H1 (cell line): Measurements from ENCODE around the gene RMC1. TPM values are rescaled to one million over a fixed set of nuclear protein-coding genes. Genes with fewer than 3 reads are reported as not detected.

Source experiments
- CTCF ChIA-PET: fragments of 300-600 bp; sonication (Branson Sonifier 250); formaldehyde crosslinking; loops from one replicate; lab custom pipeline; 2021; ENCODE audit not compliant: partially characterized antibody; lab: Charles Lee
- POLR2A ChIA-PET: fragments of 300-600 bp; sonication (Branson Sonifier 250); formaldehyde crosslinking; loops from one replicate; lab custom pipeline; 2021; ENCODE audit warnings: inconsistent platforms; ENCODE audit not compliant: partially characterized antibody; lab: Charles Lee
- DNase-seq, 2 experiments: peaks; one replicate each; pipeline versions ENCODE4 v3.0.0 to v3.0.0-alpha.2; 2010 to 2022; ENCODE audit warnings: low spot score in 2 of 2, low read depth in 1 of 2, mixed read lengths in 1 of 2
- FAIRE-seq: peaks from 2 replicates; lab custom pipeline; 2011; peaks lifted over from hg19 to GRCh38; lab: Jason Lieb, UNC
- H2AFZ ChIP-seq: 2 replicates; pipeline ENCODE4 v1.8.1; 2012; ENCODE audit warnings: low read length, inconsistent platforms
- H2AK5ac ChIP-seq: 2 replicates; pipeline ENCODE4 v1.6.1; 2013; ENCODE audit warnings: low read depth, low read length
- H2BK120ac ChIP-seq: replicated peaks from 2 replicates; pipeline ENCODE3; 2013; ENCODE audit warnings: low read depth, low read length, inconsistent platforms
- H2BK12ac ChIP-seq: 2 replicates; pipeline ENCODE4 v1.6.1; 2013; ENCODE audit warnings: low read depth, low read length
- H2BK15ac ChIP-seq: 2 replicates; pipeline ENCODE4 v1.6.1; 2013; ENCODE audit warnings: low read length
- H2BK20ac ChIP-seq: 2 replicates; pipeline ENCODE4 v1.6.1; 2013; ENCODE audit warnings: low read length
- H2BK5ac ChIP-seq: 2 replicates; pipeline ENCODE4 v1.6.1; 2013; ENCODE audit warnings: low read depth, low read length
- H3K14ac ChIP-seq: 2 replicates; pipeline ENCODE4 v1.6.1; 2013; ENCODE audit warnings: inconsistent platforms; ENCODE audit not compliant: insufficient read length
- H3K18ac ChIP-seq: 2 replicates; pipeline ENCODE4 v1.6.1; 2013; ENCODE audit warnings: low read length; ENCODE audit errors: extremely low read depth
- H3K23ac ChIP-seq: 2 replicates; pipeline ENCODE4 v1.6.1; 2013; ENCODE audit warnings: inconsistent platforms; ENCODE audit not compliant: insufficient read length
- H3K23me2 ChIP-seq: 2 replicates; pipeline ENCODE4 v1.6.1; 2013; ENCODE audit warnings: low read depth, low read length
- H3K27ac ChIP-seq: 2 replicates; pipeline ENCODE4 v1.6.1; 2011; ENCODE audit warnings: low read depth, low read length, inconsistent platforms
- H3K27me3 ChIP-seq, 4 experiments: replicated peaks in 1 of 4; 1 replicate in 1 of 4; 2 replicates in 3 of 4; pipeline versions ENCODE4 v1.6.1 to v1.8.1; 2011 to 2013; ENCODE audit warnings: low read length in 3 of 4, mild to moderate bottlenecking in 3 of 4, inconsistent platforms in 2 of 4, mixed read lengths in 2 of 4, moderate library complexity in 1 of 4; ENCODE audit not compliant: control insufficient read depth in 3 of 4, insufficient read depth in 3 of 4; ENCODE audit errors: extremely low read depth in 1 of 4
- H3K36me3 ChIP-seq, 4 experiments: 2 replicates each; pipeline versions ENCODE4 v1.6.1 to v1.8.1; 2011 to 2013; ENCODE audit warnings: mild to moderate bottlenecking in 4 of 4, low read length in 3 of 4, moderate library complexity in 2 of 4, control low read depth in 1 of 4, inconsistent platforms in 1 of 4; ENCODE audit not compliant: insufficient read depth in 4 of 4, control insufficient read depth in 2 of 4
- H3K4ac ChIP-seq: replicated peaks from 2 replicates; pipeline ENCODE3; 2013; ENCODE audit warnings: low read length, low read depth, mixed read lengths, inconsistent platforms; ENCODE audit not compliant: insufficient read length
- H3K4me1 ChIP-seq, 4 experiments: replicated peaks in 1 of 4; 1 replicate in 1 of 4; 2 replicates in 3 of 4; pipeline versions ENCODE4 v1.6.1 to v1.8.1; 2011 to 2013; ENCODE audit warnings: low read length in 3 of 4, inconsistent platforms in 2 of 4, mixed read lengths in 1 of 4; ENCODE audit not compliant: insufficient read depth in 4 of 4, control insufficient read depth in 3 of 4
- H3K4me2 ChIP-seq, 2 experiments: 2 replicates each; pipeline versions ENCODE4 v1.6.1 to v1.8.1; 2011 to 2013; ENCODE audit warnings: low read depth in 2 of 2, low read length in 2 of 2, control low read depth in 1 of 2, inconsistent platforms in 1 of 2, mild to moderate bottlenecking in 1 of 2; ENCODE audit not compliant: insufficient read depth in 1 of 2
- H3K4me3 ChIP-seq, 4 experiments: fragments of 200-600, 300-600 bp in 1 of 4; sonication (generic), shearing (Covaris generic), sonication (Bioruptor Twin) in 1 of 4; 2 replicates each; pipeline versions ENCODE4 v1.5.1 to v1.8.1; 2011 to 2016; ENCODE audit warnings: low read length in 4 of 4, low read depth in 3 of 4, control low read depth in 2 of 4, inconsistent platforms in 2 of 4, mild to moderate bottlenecking in 2 of 4, mixed read lengths in 1 of 4, moderate library complexity in 1 of 4; ENCODE audit not compliant: insufficient read depth in 2 of 4; ENCODE audit errors: extremely low read depth in 1 of 4
- H3K56ac ChIP-seq: replicated peaks from 2 replicates; pipeline ENCODE3; 2013; ENCODE audit warnings: low read depth, mild to moderate bottlenecking, mixed read lengths, low read length, inconsistent platforms; ENCODE audit not compliant: insufficient read length
- H3K79me1 ChIP-seq: 2 replicates; pipeline ENCODE4 v1.6.1; 2013; ENCODE audit warnings: low read depth, low read length, control low read depth
- H3K79me2 ChIP-seq, 2 experiments: 2 replicates each; pipeline versions ENCODE4 v1.6.1 to v1.8.1; 2012 to 2013; ENCODE audit warnings: low read length in 2 of 2, mild to moderate bottlenecking in 2 of 2, inconsistent platforms in 1 of 2; ENCODE audit not compliant: insufficient read depth in 2 of 2, control insufficient read depth in 1 of 2
- H3K9ac ChIP-seq, 4 experiments: replicated peaks in 1 of 4; 1 replicate in 1 of 4; 2 replicates in 3 of 4; pipeline versions ENCODE4 v1.6.1 to v1.8.1; 2011 to 2013; ENCODE audit warnings: low read depth in 3 of 4, low read length in 3 of 4, control low read depth in 2 of 4, mild to moderate bottlenecking in 2 of 4, moderate library complexity in 2 of 4, inconsistent platforms in 1 of 4; ENCODE audit errors: extremely low read depth in 1 of 4
- H3K9me3 ChIP-seq, 2 experiments: 2 replicates each; pipeline versions ENCODE4 v1.6.1 to v1.8.1; 2012 to 2013; ENCODE audit warnings: mild to moderate bottlenecking in 2 of 2, moderate library complexity in 2 of 2, control low read depth in 1 of 2, inconsistent platforms in 1 of 2, low read depth in 1 of 2, low read length in 1 of 2, mixed read lengths in 1 of 2; ENCODE audit not compliant: insufficient read depth in 2 of 2
- H4K20me1 ChIP-seq, 2 experiments: replicated peaks in 1 of 2; 2 replicates each; pipeline versions ENCODE3 to v1.8.1; 2011 to 2013; ENCODE audit warnings: inconsistent platforms in 2 of 2, low read length in 2 of 2, mild to moderate bottlenecking in 1 of 2; ENCODE audit not compliant: insufficient read depth in 2 of 2, control insufficient read depth in 1 of 2
- H4K5ac ChIP-seq: 2 replicates; pipeline ENCODE4 v1.6.1; 2013; ENCODE audit warnings: low read length, low read depth, mixed read lengths, inconsistent platforms; ENCODE audit not compliant: insufficient read length
- H4K8ac ChIP-seq: 2 replicates; pipeline ENCODE4 v1.8.0; 2013; ENCODE audit warnings: mild to moderate bottlenecking, moderate library complexity, low read length, inconsistent platforms; ENCODE audit not compliant: insufficient read depth; ENCODE audit errors: extremely low read depth
- H4K91ac ChIP-seq: replicated peaks from 2 replicates; pipeline ENCODE3; 2013; ENCODE audit warnings: low read length, mixed read lengths, inconsistent platforms; ENCODE audit not compliant: insufficient read length
- CBX5 ChIP-seq: fragments of 300-800, 300-1000 bp; sonication (generic); IDR thresholded peaks from 2 replicates; pipeline ENCODE4 v1.7.1; 2016; ENCODE audit warnings: antibody characterized with exemption, low read length, low read depth
- CTBP2 ChIP-seq: IDR thresholded peaks from 2 replicates; pipeline ENCODE4 v1.7.0; 2011; ENCODE audit warnings: borderline replicate concordance, mild to moderate bottlenecking, moderate library complexity, mixed read lengths, low read length; ENCODE audit not compliant: insufficient read depth, insufficient read length
- GABPA ChIP-seq: IDR thresholded peaks from 2 replicates; pipeline ENCODE4 v1.6.1; 2011; ENCODE audit warnings: mild to moderate bottlenecking, low read length, moderate library complexity, borderline replicate concordance; ENCODE audit not compliant: insufficient read depth
- KDM4A ChIP-seq: IDR thresholded peaks from one replicate; pipeline ENCODE4 v1.7.1; 2012; ENCODE audit warnings: low read depth, mild to moderate bottlenecking, moderate library complexity, low read length, inconsistent platforms; ENCODE audit not compliant: severe bottlenecking
- NANOG ChIP-seq: IDR thresholded peaks from 2 replicates; pipeline ENCODE4 v1.6.1; 2011; ENCODE audit warnings: low read length, low read depth, mild to moderate bottlenecking, inconsistent platforms; ENCODE audit not compliant: insufficient read depth, poor library complexity, severe bottlenecking
- POLR2A ChIP-seq, 2 experiments: IDR thresholded peaks; 1 replicate in 1 of 2; 2 replicates in 1 of 2; pipeline ENCODE4 v1.6.1; 2011; ENCODE audit warnings: low read depth in 2 of 2, low read length in 2 of 2, mild to moderate bottlenecking in 2 of 2; ENCODE audit errors: control extremely low read depth in 1 of 2
- RXRA ChIP-seq: IDR thresholded peaks from 2 replicates; pipeline ENCODE4 v1.6.1; 2011; ENCODE audit warnings: low read depth, mild to moderate bottlenecking, low read length, moderate library complexity; ENCODE audit not compliant: insufficient read depth
- SIRT6 ChIP-seq: IDR thresholded peaks from one replicate; pipeline ENCODE4 v1.7.1; 2012; ENCODE audit warnings: low read length, inconsistent platforms
- SP2 ChIP-seq: IDR thresholded peaks from 2 replicates; pipeline ENCODE4 v1.6.1; 2012; ENCODE audit warnings: mild to moderate bottlenecking, low read length, inconsistent platforms
- SP4 ChIP-seq: IDR thresholded peaks from 2 replicates; pipeline ENCODE4 v1.6.1; 2012; ENCODE audit warnings: low read length, inconsistent platforms
- WGBS, 2 experiments: shearing (Covaris generic) in 1 of 2; methylation state at CpG; one replicate each; pipeline versions ENCODE4 v1.1.6 to v1.1.7; 2013 to 2015; ENCODE audit warnings: low lambda C conversion rate in 2 of 2, mixed read lengths in 2 of 2, inconsistent platforms in 1 of 2, low coverage in 1 of 2, missing lambda C conversion rate in 1 of 2; ENCODE audit not compliant: insufficient replicate concordance in 2 of 2, insufficient coverage in 1 of 2, insufficient read length in 1 of 2; ENCODE audit errors: extremely low coverage in 1 of 2, missing lambda C conversion rate in 1 of 2; 5-methylcytosine and 5-hydroxymethylcytosine counted together
- polyA plus RNA-seq, 7 experiments: library from polyadenylated mRNA; depleted of rRNA in 3 of 7; stranded (reverse) in 5 of 7; unstranded in 2 of 7; fragments of >200 nt in 5 of 7; fragments of 200-250 nt in 2 of 7; gene quantifications; 1 replicate in 5 of 7; 2 replicates in 1 of 7; 4 replicates in 1 of 7; pipeline versions ENCODE4 v1.2.1 to v1.2.3, GENCODE V29; 2011 to 2013; ENCODE audit warnings: missing spikeins in 2 of 7, mixed read lengths in 2 of 7
- total RNA-seq: library from RNA; stranded (reverse); fragmentation: NEBNext Ultra II Directional; extraction: Animal tissue kit (Norgen Biotek cat#: 25700); gene quantifications from 2 replicates; pipeline ENCODE4 v1.2.1, GENCODE V29; 2021

The RMC1 gene
- total and polyA plus RNA-seq, 2 of the 8 experiments (the other 6 are each of a cell fraction or from before 2014, with no cell fraction given), result 16.4 to 20.1 TPM

GRCh38 chr18:23484561-23485182, 18.6 kb upstream of the RMC1 start:
- H3K4me1 ChIP-seq, result no peaks in the 10 kb centered on the region
- no peak overlapping the region for H4K8ac ChIP-seq
- no peak overlapping the region for H3K4me2 ChIP-seq
- H3K4ac ChIP-seq, result no peak overlapping the region
- no peak overlapping the region for H3K14ac ChIP-seq
- H3K9ac ChIP-seq, result no peak overlapping the region
- no peak overlapping the region for H2BK20ac ChIP-seq
- no peak overlapping the region for H3K56ac ChIP-seq
- ChIA-PET CTCF (interaction anchor here (0.6 to 2.6 kb wide), 5 partner anchors 11 to 133 kb away, joined by 3 to 14 read pairs (median 4); no protein-coding TSS in a partner anchor), POLR2A (interaction anchor here (1.0 kb wide), 1 partner anchor 11 kb away, joined by 3 read pairs; no protein-coding TSS in a partner anchor)
- no peak overlapping the region for H2BK5ac ChIP-seq
- FAIRE-seq, result no peak
- no peak overlapping the region for H3K4me3 ChIP-seq
- no peak overlapping the region for H2BK120ac ChIP-seq
- no peak overlapping the region for H2BK12ac ChIP-seq
- no peaks in the 10 kb centered on the region for H3K23me2 ChIP-seq
- no peaks in the 10 kb centered on the region for H3K27me3 ChIP-seq
- H4K91ac ChIP-seq, result no peak overlapping the region
- TF ChIP-seq GABPA, result no peak
- TF ChIP-seq SIRT6, result no peak
- no peak for TF ChIP-seq NANOG
- TF ChIP-seq SP2, result no peak
- TF ChIP-seq CTBP2, result no peak
- TF ChIP-seq SP4, result no peak
- no peak for TF ChIP-seq KDM4A
- TF ChIP-seq POLR2A (IDR thresholded peaks at IDR 0.05; ENCODE audit: control extremely low read depth in 1 of 2, low read depth in 2 of 2, low read length in 2 of 2), result no peak
- no peak for TF ChIP-seq RXRA
- no peak for TF ChIP-seq CBX5
- no peak overlapping the region for H2AK5ac ChIP-seq
- DNase-seq, result no peak
- H3K23ac ChIP-seq, result no peak overlapping the region
- H3K79me1 ChIP-seq, result no peaks in the 10 kb centered on the region
- H2AFZ ChIP-seq, result no peak overlapping the region; the same call in 1 of the 2 replicates
- no peaks in the 10 kb centered on the region for H4K20me1 ChIP-seq
- no peak overlapping the region for H4K5ac ChIP-seq
- H3K36me3 ChIP-seq, result peaks cover 2 to 19% (median 5%) of the 10 kb centered on the region in 4 experiments; a peak in 5 of 8 replicates
- WGBS, 2 experiments, result 74% methylated on average over 8 of the region's 8 CpGs; no CpG with 5 or more reads in 1 of the 2 experiments
- H3K27ac ChIP-seq, result no peak overlapping the region
- H3K79me2 ChIP-seq, result no peaks in the 10 kb centered on the region
- peak overlapping the region; percentile 60 for H3K18ac ChIP-seq
- H2BK15ac ChIP-seq, result 0 out of 2 replicates have a peak overlapping the region, but pooled peaks have one; percentile 46
- no peaks in the 10 kb centered on the region for H3K9me3 ChIP-seq
